Rectal smooth muscle tissue (tissue), 1 donor: ENCODE results near the gene NRP1.

Experiments
- H3K27ac ChIP-seq: one replicate; pipeline ENCODE4 v1.7.0; 2013; ENCODE audit warnings: low read depth, low read length, inconsistent platforms
- H3K27me3 ChIP-seq: one replicate; pipeline ENCODE4 v1.7.0; 2013; ENCODE audit warnings: low read length; ENCODE audit not compliant: control insufficient read depth, insufficient read depth
- H3K36me3 ChIP-seq: one replicate; pipeline ENCODE4 v1.7.0; 2013; ENCODE audit warnings: low read length; ENCODE audit not compliant: control insufficient read depth, insufficient read depth
- H3K4me1 ChIP-seq: one replicate; pipeline ENCODE4 v1.7.0; 2013; ENCODE audit warnings: low read length; ENCODE audit not compliant: control insufficient read depth, insufficient read depth
- H3K4me3 ChIP-seq: one replicate; pipeline ENCODE4 v1.7.0; 2013; ENCODE audit warnings: low read length
- H3K9ac ChIP-seq: one replicate; pipeline ENCODE4 v1.7.0; 2013; ENCODE audit warnings: low read length

The NRP1 gene

DNA sequence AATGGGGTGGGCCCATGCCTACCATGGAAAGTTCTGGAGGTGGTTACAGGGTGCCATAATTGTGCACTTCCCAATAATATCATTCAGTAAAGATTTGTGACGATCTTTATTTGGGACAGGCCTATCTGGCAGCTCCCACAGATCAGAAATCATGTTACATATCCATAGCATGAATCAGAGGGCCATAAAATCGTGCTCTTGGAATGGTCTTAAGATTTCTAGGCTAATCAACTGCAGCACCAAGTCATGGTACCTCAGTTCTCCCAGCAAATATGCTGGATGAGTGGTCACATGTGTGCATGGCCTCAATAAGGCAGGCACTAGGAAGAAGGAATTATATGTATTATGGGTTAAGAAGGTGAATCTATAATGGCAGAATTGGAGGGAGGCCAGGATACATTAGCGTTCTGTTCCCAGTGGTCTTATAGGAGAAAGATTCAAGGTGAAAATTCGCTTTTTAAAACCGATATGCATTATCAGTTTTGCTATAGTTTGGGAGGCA is 134.7 kb downstream of the NRP1 start:
- H3K27ac ChIP-seq, result no peak overlapping the region
- H3K4me3 ChIP-seq, result no peak overlapping the region
- H3K27me3 ChIP-seq, result no peaks in the 10 kb centered on the region
- peaks cover 6% of the 10 kb centered on the region for H3K4me1 ChIP-seq
- no peak overlapping the region for H3K9ac ChIP-seq
- no peaks in the 10 kb centered on the region for H3K36me3 ChIP-seq

DNA sequence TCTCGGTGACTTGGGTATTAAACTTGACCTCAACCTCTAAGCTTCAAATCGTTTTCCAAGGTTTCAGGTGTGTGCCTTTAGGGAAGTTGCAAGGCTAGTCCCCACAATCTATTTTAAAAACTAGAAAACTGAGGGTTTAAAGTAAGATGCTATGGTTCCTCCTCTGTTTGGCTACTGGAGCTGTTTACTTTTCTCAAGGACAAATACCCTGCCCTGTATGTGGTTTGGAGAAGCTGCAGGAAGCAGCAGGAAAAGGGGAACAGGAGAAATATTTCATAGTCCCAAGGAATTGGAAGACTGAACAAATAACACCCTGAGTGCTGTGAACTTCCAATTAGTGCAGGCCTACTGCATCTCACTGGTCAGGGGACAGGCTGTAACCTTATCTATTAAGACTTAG is 135.9 kb downstream of the NRP1 start:
- no peaks in the 10 kb centered on the region for H3K36me3 ChIP-seq
- H3K9ac ChIP-seq, result no peak overlapping the region
- no peaks in the 10 kb centered on the region for H3K27me3 ChIP-seq
- no peak overlapping the region for H3K4me3 ChIP-seq
- H3K4me1 ChIP-seq, result peaks cover 6% of the 10 kb centered on the region
- H3K27ac ChIP-seq, result no peak overlapping the region

DNA sequence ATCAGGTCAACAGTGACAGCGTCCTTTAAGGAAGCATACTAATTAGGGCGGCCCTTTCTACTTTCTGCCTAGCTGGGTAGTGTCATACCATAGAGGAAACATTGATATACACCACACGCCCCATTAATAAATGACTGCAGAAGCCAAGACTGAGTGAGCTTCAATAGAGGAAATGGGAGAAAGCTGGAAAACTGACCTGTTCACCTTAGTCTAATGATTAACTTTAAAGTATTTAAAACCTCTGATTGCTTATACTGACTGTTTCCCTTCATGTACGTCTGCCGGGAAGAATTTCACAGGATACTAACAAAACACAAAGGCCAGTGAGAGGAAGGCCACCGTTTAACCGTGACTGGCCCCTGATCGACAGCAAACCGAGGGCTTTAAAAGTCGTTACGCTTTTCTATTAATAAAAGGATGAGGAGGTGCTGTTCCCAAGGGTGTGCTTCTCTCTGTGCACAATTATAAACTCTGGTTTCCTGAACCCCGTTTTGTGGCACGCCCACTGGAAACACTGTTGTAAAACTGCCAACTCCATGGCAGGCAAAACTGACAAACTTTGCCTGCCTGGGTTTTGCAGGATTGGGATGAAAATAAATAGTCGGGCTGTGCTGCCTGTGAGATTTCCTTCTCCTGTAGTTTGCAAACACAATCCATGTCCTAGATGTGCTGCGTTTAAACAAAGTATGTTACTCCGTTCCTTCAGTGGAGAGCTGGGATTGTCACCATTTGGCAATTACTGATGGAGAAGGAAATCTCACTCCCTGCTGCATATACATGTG is 137.6 kb downstream of the NRP1 start:
- Histone ChIP-seq H3K27ac (no peak overlapping the region), H3K36me3 (no peaks in the 10 kb centered on the region), H3K9ac (no peak overlapping the region), H3K27me3 (no peaks in the 10 kb centered on the region), H3K4me3 (peak overlapping the region; percentile 29), H3K4me1 (peaks cover 6% of the 10 kb centered on the region)

DNA sequence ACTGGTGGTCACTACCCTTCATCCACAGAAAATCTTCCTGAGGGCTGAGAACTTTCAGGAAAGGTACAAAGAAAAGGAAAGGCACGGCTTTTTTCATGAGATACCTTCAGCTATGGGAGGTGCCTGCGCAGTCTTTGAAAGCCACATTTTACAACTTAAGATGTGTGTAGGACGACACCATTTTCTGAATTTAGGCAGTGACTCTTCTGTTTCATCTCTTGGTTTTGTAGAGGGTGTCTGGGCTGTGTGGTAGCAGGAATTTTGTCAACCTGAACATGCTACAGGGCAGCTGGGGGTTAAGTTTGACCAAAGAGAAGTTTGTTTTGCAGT is 138.1 kb downstream of the NRP1 start:
- Histone ChIP-seq H3K36me3 (no peaks in the 10 kb centered on the region), H3K4me1 (peaks cover 6% of the 10 kb centered on the region), H3K27me3 (no peaks in the 10 kb centered on the region), H3K9ac (no peak overlapping the region), H3K4me3 (no peak overlapping the region), H3K27ac (no peak overlapping the region)

DNA sequence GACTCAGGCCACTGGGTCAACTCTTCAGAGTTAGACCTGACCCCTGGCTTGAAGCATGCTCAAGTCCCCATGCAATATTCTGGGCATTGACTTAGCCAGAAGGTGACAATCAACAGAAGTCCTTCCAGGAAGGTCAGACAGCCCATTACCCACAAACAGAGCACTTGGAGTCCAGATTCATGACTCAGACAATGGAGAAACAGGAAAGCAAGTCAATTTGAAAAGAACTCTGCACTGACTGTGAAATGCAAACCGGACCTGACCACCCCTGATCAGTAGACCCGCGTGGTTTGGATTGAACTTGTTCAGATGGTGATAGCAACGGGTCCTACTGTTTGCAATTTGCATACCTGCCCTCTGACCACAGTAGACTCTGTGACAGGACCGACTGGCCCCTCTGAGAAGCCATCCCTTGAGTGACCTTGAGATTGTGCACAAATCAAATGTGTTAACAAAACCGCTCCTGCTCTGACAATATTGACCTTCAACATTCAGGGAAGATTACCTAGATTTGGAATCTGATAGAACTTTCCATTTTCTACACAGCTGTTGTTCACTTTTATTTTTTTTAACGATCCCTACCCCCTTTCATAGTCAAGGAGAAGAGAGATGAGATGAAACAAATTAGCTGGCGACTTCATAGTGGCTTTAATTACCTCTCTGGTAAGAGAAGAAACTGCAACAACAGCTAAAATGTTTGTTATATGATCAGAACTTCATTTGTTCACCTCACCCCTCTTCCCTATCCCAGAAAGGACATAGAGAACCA is 138.7 kb downstream of the NRP1 start:
- Histone ChIP-seq H3K9ac (no peak overlapping the region), H3K36me3 (no peaks in the 10 kb centered on the region), H3K27ac (no peak overlapping the region), H3K4me1 (peaks cover 6% of the 10 kb centered on the region), H3K27me3 (no peaks in the 10 kb centered on the region), H3K4me3 (no peak overlapping the region)

DNA sequence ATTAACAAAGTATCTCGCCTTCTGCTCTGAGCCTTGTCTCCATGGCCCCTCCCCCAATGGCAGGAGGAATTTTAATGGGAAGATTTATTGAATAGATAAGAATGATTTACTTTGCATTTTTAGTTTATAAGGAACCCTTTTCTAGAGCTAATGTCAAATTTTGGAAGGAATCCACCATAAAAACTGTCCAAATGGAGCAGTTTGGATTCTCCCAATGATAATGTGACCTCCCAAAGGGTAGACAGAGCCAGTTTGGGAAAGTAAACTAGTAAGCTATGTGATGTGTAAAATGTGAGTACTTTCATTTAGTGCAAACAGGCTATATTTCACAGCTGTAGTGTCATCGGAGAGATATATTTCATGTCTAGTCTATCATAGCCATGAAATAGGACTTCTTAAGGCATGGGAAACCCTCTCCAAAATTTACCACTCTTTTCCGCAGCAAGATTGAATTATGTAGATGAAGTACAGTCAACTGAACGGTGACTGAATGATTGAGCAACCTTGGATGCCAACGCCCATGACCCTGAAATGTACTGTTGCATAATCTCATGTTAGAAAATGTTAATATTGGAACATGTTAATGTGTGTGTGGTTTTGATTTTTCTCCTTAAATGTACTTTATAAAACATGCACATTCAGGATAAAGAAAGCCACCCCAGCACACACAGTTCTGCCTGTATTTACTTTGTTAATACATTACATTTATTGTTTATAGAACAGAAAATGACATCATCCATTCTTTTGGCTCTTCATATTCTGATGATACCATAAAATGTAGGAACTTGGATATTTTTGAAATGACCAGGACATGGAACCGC is 140.6 kb downstream of the NRP1 start:
- H3K27me3 ChIP-seq, result no peaks in the 10 kb centered on the region
- no peak overlapping the region for H3K4me3 ChIP-seq
- H3K27ac ChIP-seq, result no peak overlapping the region
- peaks cover 6% of the 10 kb centered on the region for H3K4me1 ChIP-seq
- H3K36me3 ChIP-seq, result no peaks in the 10 kb centered on the region
- H3K9ac ChIP-seq, result no peak overlapping the region

DNA sequence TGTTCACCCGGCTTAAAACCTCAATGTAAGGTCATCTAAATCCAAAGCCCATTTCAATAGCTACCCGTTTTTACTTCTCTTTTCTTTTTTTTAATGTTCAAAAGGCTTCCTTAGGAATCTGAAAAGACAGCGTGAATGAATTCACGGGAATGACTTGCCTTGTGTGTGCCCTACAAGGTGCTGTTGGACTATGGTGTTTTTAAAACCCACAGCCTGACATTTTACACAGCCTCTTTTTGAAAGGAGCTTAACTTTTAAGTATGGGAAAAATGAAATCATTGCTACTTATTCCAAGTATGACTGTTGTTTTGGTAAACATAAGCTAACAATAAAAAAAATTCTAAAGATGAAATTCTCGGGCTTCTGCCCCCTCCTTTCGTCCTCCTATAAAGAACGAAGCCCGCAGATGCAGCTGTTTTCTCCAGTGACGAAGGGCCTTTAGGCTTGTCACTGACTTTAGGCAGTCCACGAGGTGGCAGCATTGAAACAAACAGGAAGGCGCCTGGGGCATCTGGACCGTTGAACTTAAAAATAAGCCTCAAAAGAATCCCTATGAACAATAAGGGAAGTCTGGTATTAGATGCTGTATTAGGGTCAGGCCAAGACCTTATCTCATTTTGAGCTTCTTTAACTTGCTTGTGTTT is 141.3 kb downstream of the NRP1 start:
- Histone ChIP-seq H3K27me3 (no peaks in the 10 kb centered on the region), H3K4me3 (no peak overlapping the region), H3K27ac (no peak overlapping the region), H3K9ac (no peak overlapping the region), H3K4me1 (peaks cover 6% of the 10 kb centered on the region), H3K36me3 (no peaks in the 10 kb centered on the region)

DNA sequence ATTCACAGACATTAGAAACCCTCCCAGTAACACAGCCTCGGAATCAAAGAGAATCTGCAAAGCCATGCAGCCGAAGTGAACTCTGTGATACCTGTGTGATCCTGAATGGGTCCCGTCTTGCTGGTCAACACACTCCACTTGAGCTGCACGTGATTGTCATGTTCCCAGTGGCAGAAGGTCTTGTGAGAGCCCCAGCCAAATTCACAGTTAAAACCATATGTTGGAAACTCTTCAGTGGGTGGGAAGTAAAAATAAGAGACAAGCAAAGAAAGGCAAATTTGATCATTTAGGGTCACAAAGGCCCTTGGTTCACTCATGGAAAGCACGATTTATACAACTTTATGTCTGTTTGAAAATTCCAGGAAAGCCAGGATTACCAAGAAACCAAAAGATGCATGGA is 142.3 kb downstream of the NRP1 start:
- H3K36me3 ChIP-seq, result no peaks in the 10 kb centered on the region
- H3K27ac ChIP-seq, result no peak overlapping the region
- H3K4me3 ChIP-seq, result no peak overlapping the region
- peaks cover 4% of the 10 kb centered on the region for H3K4me1 ChIP-seq
- no peak overlapping the region for H3K9ac ChIP-seq
- H3K27me3 ChIP-seq, result no peaks in the 10 kb centered on the region

DNA sequence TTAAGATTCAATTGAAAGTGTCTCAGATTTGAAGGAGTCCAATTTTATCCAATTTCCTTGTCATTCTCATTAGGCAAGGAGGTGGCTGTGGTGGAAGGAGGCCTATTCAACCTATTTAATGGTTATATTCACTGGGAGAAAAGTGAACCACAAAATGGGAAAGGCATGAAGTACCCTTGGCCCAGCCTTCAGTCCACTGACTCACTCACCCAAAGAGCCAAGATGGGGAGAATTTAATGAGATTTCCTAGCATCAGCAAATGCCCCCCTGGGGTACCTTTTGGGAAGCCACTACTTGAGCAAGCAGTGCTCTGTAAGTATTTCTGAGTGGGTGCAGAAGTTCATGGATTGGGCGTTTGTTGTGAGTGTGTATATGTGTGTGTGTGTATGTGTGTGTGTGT is 144.1 kb downstream of the NRP1 start:
- H3K4me1 ChIP-seq, result no peaks in the 10 kb centered on the region
- H3K36me3 ChIP-seq, result no peaks in the 10 kb centered on the region
- no peak overlapping the region for H3K9ac ChIP-seq
- no peaks in the 10 kb centered on the region for H3K27me3 ChIP-seq
- no peak overlapping the region for H3K4me3 ChIP-seq
- no peak overlapping the region for H3K27ac ChIP-seq

DNA sequence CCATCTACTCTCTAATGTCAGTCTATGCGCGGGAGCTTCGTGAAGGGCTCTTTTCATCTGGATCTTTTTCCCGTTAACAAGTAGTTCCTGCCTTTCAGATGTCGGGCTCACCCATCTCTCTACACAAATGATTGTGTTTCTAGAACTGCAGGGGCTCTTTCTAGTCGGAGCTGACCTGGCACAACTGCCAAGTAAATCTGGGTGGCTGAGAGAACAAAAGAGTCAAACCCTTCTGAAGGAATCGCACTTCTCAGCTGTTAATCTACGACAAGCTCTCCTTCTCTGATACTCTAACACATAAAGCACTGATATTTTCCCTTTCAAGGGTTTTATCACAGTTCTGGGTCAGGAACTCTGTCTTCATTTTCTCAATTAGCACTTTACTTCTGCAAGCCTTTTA is 144.7 kb downstream of the NRP1 start:
- Histone ChIP-seq H3K9ac (no peak overlapping the region), H3K4me1 (no peaks in the 10 kb centered on the region), H3K4me3 (no peak overlapping the region), H3K36me3 (no peaks in the 10 kb centered on the region), H3K27ac (no peak overlapping the region), H3K27me3 (no peaks in the 10 kb centered on the region)

DNA sequence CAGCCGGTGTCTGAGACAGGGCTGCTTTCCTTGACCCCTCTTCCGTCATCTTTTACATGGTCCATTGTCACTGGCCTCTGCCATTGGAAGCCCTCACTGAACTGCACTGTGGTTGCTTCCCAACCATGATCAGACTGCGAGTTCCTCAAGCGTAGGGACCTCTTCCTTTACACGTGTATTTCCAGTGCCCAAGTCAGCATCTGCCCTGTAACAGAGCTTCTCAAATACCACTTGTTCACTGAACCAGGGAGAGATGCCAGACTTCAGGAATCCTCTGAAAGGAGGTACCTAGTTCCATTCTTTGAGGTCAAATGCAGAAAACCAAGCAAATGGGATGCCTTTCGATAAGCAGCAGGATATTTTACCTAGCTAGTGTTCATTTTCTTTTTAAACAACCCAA is 145.1 kb downstream of the NRP1 start:
- Histone ChIP-seq H3K4me3 (no peak overlapping the region), H3K9ac (no peak overlapping the region), H3K36me3 (no peaks in the 10 kb centered on the region), H3K27ac (no peak overlapping the region), H3K4me1 (no peaks in the 10 kb centered on the region), H3K27me3 (no peaks in the 10 kb centered on the region)

DNA sequence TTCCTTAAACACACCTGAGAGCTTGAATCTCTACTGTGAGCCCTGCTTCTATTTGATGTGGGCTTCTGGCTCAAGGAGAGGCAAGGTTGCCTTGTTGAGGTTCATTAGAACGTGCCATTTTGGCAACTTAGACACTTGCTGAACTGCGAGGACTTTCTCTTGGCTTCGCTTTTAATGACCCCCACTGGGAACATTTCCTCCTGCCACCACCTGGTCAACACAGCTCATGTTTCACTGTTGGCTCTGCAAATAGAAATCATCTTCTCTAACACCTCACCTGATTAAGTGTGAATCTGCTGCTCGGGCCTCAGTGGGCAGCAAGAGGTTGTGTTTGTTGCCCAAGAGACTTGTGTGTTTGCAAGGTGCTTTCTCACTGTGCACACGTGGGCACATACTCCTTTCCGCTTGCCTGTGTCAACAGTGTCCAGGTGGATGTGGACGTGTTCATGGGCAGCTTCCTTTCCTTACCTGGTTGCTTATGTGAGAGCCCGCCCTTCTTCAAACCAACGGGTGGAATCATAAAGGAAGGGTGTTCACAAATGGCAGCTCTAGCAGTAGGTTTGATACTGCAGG is 147.0 kb downstream of the NRP1 start:
- Histone ChIP-seq H3K4me1 (no peaks in the 10 kb centered on the region), H3K4me3 (no peak overlapping the region), H3K36me3 (no peaks in the 10 kb centered on the region), H3K9ac (no peak overlapping the region), H3K27me3 (no peaks in the 10 kb centered on the region), H3K27ac (no peak overlapping the region)
